Nasal cavity respiratory epithelium epithelial cell of viscerocranial mucosa (primary cell): ENCODE measurements around the gene NME2. TPM values are rescaled to one million over a fixed set of nuclear protein-coding genes. Genes with fewer than 3 reads are reported as not detected.

Experiments
- total RNA-seq: library from RNA; depleted of rRNA; stranded (reverse); fragments of >200 nt; gene quantifications from 2 replicates; pipeline ENCODE4 v1.2.3, GENCODE V29; 2014

The NME2 gene
- 467 and 923 TPM in 2 replicates for total RNA-seq

GRCh38 chr17:51166198-51166986 is at the start of gene NME2:
Gene NME2 (plus strand): TSS chr17:51166411. CDS start chr17:51166831, 420 bp downstream.

GRCh38 chr17:51120739-51121619 is 45.2 kb upstream of the NME2 start, which contains the start of gene SPAG9:
Gene SPAG9 (minus strand): TSS chr17:51120868. CDS start chr17:51120656, 212 bp downstream.

GRCh38 chr17:51153210-51154072 is 12.8 kb upstream of the NME2 start, which contains the start of gene NME1:
Gene NME1 (plus strand): TSS chr17:51153559. CDS start chr17:51155655, 2,096 bp downstream.

Other genes starting within 250 kb of the NME2 start
- 131 and 133 TPM in 2 replicates for gene SPAG9, start 45.5 kb upstream of the NME2 start, total RNA-seq
- 82.9 and 110 TPM in 2 replicates for gene NME1, start 12.9 kb upstream of the NME2 start, total RNA-seq
- 9.2 and 15.7 TPM in 2 replicates for gene MBTD1, start 93.6 kb downstream of the NME2 start, total RNA-seq
- 34.2 and 34.7 TPM in 2 replicates for gene UTP18, start 94.1 kb downstream of the NME2 start, total RNA-seq